HCT116 (cell line): Measurements from ENCODE around the gene DNAAF5. TPM values are rescaled to one million over a fixed set of nuclear protein-coding genes. Genes with fewer than 3 reads are reported as not detected.

ENCODE experiments used
- total RNA-seq: library from RNA; stranded (reverse); gene quantifications from one replicate; pipeline ENCODE4 v1.2.1, GENCODE V29; 2021; ENCODE audit not compliant: unreplicated experiment

DNAAF5 gene
- total RNA-seq, 1 experiment from 2014 or later, result 69.4 TPM

Other genes starting within 250 kb of the DNAAF5 start
- gene PDGFA, start 206.9 kb upstream of the DNAAF5 start, total RNA-seq, result 44.7 TPM
- gene PRKAR1B, start 582 bp downstream of the DNAAF5 start, total RNA-seq, result 14.1 TPM
- gene SUN1, start 105.8 kb downstream of the DNAAF5 start, total RNA-seq, result 181 TPM
- 44.8 TPM for gene GET4, start 149.9 kb downstream of the DNAAF5 start, total RNA-seq
- gene ADAP1, start 228.0 kb downstream of the DNAAF5 start, total RNA-seq, result 34.0 TPM
- 14.0 TPM for gene COX19, start 248.8 kb downstream of the DNAAF5 start, total RNA-seq